ENCODE data around the gene NT5C1A.

The NT5C1A gene

GRCh38 chr1:39635871-39636210 lies 36.1 kb downstream of the NT5C1A start:
- in situ Hi-C loops (cut with MboI; ENCODE audit: low pct_unique_long_range_greater_than_20kb, low sequenced_read_pairs, unreplicated experiment), result no loop called here
- DNase-seq (ENCODE audit: low spot score), result no peak
- TF ChIP-seq CTCF (IDR thresholded peaks at IDR 0.05; ENCODE audit: extremely low read depth, insufficient read depth, missing control alignments), result no peak

GRCh38 chr1:39635205-39635870 lies 36.6 kb downstream of the NT5C1A start:
- DNase-seq (ENCODE audit: low spot score), result no peak
- in situ Hi-C loops (cut with MboI; ENCODE audit: low pct_unique_long_range_greater_than_20kb, low sequenced_read_pairs, unreplicated experiment), result no loop called here
- TF ChIP-seq CTCF (IDR thresholded peaks at IDR 0.05; ENCODE audit: extremely low read depth, insufficient read depth, missing control alignments), result no peak

- no peak for DNase-seq (ENCODE audit: low spot score)
- in situ Hi-C loops (cut with MboI; ENCODE audit: low pct_unique_long_range_greater_than_20kb, low sequenced_read_pairs, unreplicated experiment), result no loop called here
- TF ChIP-seq CTCF (IDR thresholded peaks at IDR 0.05; ENCODE audit: extremely low read depth, insufficient read depth, missing control alignments), result no peak
Measured at GRCh38 chr1:39633422-39633821, 38.5 kb downstream of the NT5C1A start.

GRCh38 chr1:39632682-39633417 lies 39.1 kb downstream of the NT5C1A start:
- no peak for DNase-seq (ENCODE audit: low spot score)
- no peak for TF ChIP-seq CTCF (IDR thresholded peaks at IDR 0.05; ENCODE audit: extremely low read depth, insufficient read depth, missing control alignments)
- in situ Hi-C loops (cut with MboI; ENCODE audit: low pct_unique_long_range_greater_than_20kb, low sequenced_read_pairs, unreplicated experiment), result no loop called here

GRCh38 chr1:39632323-39632681 lies 39.6 kb downstream of the NT5C1A start:
- TF ChIP-seq CTCF (IDR thresholded peaks at IDR 0.05; ENCODE audit: extremely low read depth, insufficient read depth, missing control alignments), result no peak
- no peak for DNase-seq (ENCODE audit: low spot score)
- in situ Hi-C loops (cut with MboI; ENCODE audit: low pct_unique_long_range_greater_than_20kb, low sequenced_read_pairs, unreplicated experiment), result no loop called here

GRCh38 chr1:39631361-39632322 lies 40.3 kb downstream of the NT5C1A start:
- no peak for TF ChIP-seq CTCF (IDR thresholded peaks at IDR 0.05; ENCODE audit: extremely low read depth, insufficient read depth, missing control alignments)
- in situ Hi-C loops (cut with MboI; ENCODE audit: low pct_unique_long_range_greater_than_20kb, low sequenced_read_pairs, unreplicated experiment), result no loop called here
- DNase-seq (ENCODE audit: low spot score), result no peak
